Uterus (tissue), 4 donors: ENCODE data around the gene STARD7. TPM values are rescaled to one million over a fixed set of nuclear protein-coding genes. Genes with fewer than 3 reads are reported as not detected.

ENCODE experiments used
- DNase-seq, 2 donors: peaks; one replicate each; pipeline ENCODE4 v3.0.0-alpha.2; 2019 to 2020
- H3K27ac ChIP-seq, 2 donors: fragments of 200-600 bp; sonication (generic); 1 replicate in 1 of 2; 2 replicates in 1 of 2; pipeline ENCODE4 v1.5.1; 2016 to 2018
- H3K27me3 ChIP-seq, 2 donors: fragments of 200-600 bp; sonication (generic); one replicate each; pipeline ENCODE4 v1.5.1; 2018 to 2019; ENCODE audit warnings: control low read depth in 1 of 2
- H3K36me3 ChIP-seq, 2 donors: fragments of 200-600 bp; sonication (generic); one replicate each; pipeline ENCODE4 v1.5.1; 2019; ENCODE audit warnings: control low read depth in 1 of 2
- H3K4me1 ChIP-seq, 2 donors: fragments of 200-600 bp; sonication (generic); one replicate each; pipeline ENCODE4 v1.5.1; 2018 to 2019; ENCODE audit warnings: control low read depth in 1 of 2
- H3K4me3 ChIP-seq, 2 donors: fragments of 200-600 bp; sonication (generic); 1 replicate in 1 of 2; 2 replicates in 1 of 2; pipeline ENCODE4 v1.5.1; 2018 to 2019; ENCODE audit warnings: mild to moderate bottlenecking in 1 of 2
- H3K9me3 ChIP-seq, 2 donors: fragments of 200-600 bp; sonication (generic); one replicate each; pipeline ENCODE4 v1.5.1; 2019; ENCODE audit warnings: control low read depth in 1 of 2
- POLR2A ChIP-seq, 2 donors: fragments of 450-650 bp; IDR thresholded peaks; one replicate each; pipeline ENCODE4 v1.6.1; 2016; ENCODE audit warnings: antibody characterized with exemption in 2 of 2, mild to moderate bottlenecking in 1 of 2, moderate library complexity in 1 of 2
- intact Hi-C: fragments of 100-400 bp; cut with DNase I; formaldehyde crosslinking; loops from one replicate; pipeline ENCODE4 v1.15.1; 2023; ENCODE audit warnings: low total_unique reads
- total RNA-seq, 4 donors: library from RNA; depleted of rRNA in 3 of 4; stranded (reverse); fragments of >200 nt in 3 of 4; gene quantifications; one replicate each; pipeline versions ENCODE4 v1.1.0 to v1.2.4, GENCODE V29; 2014 to 2023
- TF ChIP-seq, protein P1 (sequence below), 4 experiments: fragments of 200-600 bp in 2 of 4; fragments of 450-650 bp in 2 of 4; sonication (generic) in 2 of 4; IDR thresholded peaks; one replicate each; pipeline ENCODE4 v1.5.1; 2016 to 2019; ENCODE audit warnings: antibody characterized with exemption in 4 of 4, mild to moderate bottlenecking in 2 of 4, moderate library complexity in 1 of 4
- donor health status: DM: yes; HTN: yes; CAD: no.

Gene STARD7
- total RNA-seq, 4 donors from 2014 or later = 53.5 to 128 (median 76.4) TPM

DNA sequence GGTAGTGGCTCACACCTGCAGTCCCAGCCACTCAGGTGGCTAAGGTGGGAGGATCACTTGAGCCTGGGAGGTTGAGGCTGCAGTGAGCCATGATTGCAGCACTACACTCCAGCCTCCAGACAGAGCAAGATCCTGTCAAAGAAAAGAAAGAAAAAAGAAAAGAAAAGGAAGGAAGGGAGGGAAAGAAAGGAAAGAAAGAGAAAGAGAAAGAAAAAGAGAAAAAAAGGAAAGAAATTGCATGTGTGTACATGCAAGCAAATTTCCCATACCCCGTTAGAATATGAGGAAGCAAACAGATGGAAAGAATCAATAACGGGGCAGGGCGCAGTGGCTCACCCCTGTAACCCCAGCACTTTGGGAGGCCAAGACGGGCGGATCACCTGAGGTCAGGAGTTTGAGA, 39.3 kb upstream of the STARD7 start:
- DNase-seq = no peak
- H3K36me3 ChIP-seq = no peaks in the 10 kb centered on the region
- H3K9me3 ChIP-seq = no peaks in the 10 kb centered on the region
- no peak overlapping the region for H3K27ac ChIP-seq
- H3K27me3 ChIP-seq = no peaks in the 10 kb centered on the region
- intact Hi-C loops = no loop called here
- TF ChIP-seq POLR2A (IDR thresholded peaks at IDR 0.05) = no peak
- TF ChIP-seq, protein P1, sequence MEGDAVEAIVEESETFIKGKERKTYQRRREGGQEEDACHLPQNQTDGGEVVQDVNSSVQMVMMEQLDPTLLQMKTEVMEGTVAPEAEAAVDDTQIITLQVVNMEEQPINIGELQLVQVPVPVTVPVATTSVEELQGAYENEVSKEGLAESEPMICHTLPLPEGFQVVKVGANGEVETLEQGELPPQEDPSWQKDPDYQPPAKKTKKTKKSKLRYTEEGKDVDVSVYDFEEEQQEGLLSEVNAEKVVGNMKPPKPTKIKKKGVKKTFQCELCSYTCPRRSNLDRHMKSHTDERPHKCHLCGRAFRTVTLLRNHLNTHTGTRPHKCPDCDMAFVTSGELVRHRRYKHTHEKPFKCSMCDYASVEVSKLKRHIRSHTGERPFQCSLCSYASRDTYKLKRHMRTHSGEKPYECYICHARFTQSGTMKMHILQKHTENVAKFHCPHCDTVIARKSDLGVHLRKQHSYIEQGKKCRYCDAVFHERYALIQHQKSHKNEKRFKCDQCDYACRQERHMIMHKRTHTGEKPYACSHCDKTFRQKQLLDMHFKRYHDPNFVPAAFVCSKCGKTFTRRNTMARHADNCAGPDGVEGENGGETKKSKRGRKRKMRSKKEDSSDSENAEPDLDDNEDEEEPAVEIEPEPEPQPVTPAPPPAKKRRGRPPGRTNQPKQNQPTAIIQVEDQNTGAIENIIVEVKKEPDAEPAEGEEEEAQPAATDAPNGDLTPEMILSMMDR (IDR thresholded peaks at IDR 0.05) = no peak
- H3K4me1 ChIP-seq = peaks cover 0 to 8% of the 10 kb centered on the region in 2 donors
- H3K4me3 ChIP-seq = no peak overlapping the region

DNA sequence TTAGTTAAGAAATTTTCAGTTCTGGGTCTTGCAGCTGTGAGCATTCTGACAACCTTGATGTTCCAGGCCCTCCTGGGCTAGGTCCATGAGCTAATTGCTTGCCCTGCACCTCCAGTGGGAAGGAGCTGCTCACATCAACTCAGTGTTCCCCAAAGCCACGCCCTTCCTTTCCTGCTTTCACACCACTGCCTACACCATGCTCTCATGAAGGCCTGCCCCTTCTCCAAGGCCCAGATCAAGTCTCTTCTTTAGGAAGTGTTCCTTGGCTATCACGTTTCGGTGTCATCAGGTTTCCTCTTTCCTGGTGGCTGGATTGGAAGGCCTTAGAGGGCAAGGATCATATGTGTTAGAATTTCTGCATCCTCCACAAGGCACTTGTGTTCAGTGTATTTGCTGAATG, 38.4 kb upstream of the STARD7 start:
- Histone ChIP-seq H3K36me3 (no peaks in the 10 kb centered on the region), H3K27ac (no peak overlapping the region), H3K4me1 (peaks cover 0 to 8% of the 10 kb centered on the region in 2 donors), H3K4me3 (no peak overlapping the region), H3K9me3 (no peaks in the 10 kb centered on the region), H3K27me3 (no peaks in the 10 kb centered on the region)
- TF ChIP-seq POLR2A (IDR thresholded peaks at IDR 0.05) = no peak
- TF ChIP-seq, protein P1 (IDR thresholded peaks at IDR 0.05) = no peak
- intact Hi-C loops = no loop called here
- no peak for DNase-seq

DNA sequence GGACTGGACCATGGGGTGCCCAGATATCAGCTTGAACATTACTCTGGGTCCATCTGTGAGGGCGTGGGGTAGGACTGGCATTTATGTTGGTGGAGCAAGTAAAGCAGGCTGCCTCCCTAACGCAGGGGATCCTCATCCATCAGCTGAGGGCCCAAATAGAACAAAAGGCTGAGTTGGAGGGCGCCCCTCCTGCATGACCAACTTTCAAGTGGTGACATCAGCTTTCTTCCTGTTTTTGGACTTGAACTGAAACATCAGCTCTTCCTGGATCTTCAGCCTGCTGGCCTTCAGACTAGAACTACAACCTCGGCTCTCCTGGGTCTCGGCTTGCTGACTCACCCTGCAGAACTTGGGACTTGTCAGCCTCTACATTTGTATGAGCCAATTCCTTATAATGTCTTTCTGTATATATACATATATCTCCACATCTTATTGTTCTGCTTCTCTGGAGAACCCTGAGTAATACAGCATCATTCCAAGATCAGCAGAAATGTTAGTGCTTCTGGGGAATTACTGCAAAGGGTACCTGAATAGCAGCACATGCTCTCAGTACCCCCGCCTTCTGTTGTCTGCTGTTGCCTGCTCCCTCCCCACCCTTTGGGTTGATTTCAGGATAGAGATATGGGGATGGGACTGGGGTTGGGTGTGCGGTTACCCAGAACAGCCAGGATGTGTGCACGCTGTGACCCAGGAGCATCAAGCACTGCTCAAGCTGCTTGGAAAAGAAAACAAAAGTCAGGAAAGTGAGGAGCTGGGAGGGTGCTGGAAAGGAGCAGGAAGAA, 37.2 kb upstream of the STARD7 start:
- peaks cover 0 to 8% of the 10 kb centered on the region in 2 donors for H3K4me1 ChIP-seq
- no peak for TF ChIP-seq POLR2A (IDR thresholded peaks at IDR 0.05)
- TF ChIP-seq, protein P1 (IDR thresholded peaks at IDR 0.05) = no peak
- H3K9me3 ChIP-seq = no peaks in the 10 kb centered on the region
- no peaks in the 10 kb centered on the region for H3K27me3 ChIP-seq
- no peak overlapping the region for H3K27ac ChIP-seq
- no peak for DNase-seq
- intact Hi-C loops = no loop called here
- no peak overlapping the region for H3K4me3 ChIP-seq
- H3K36me3 ChIP-seq = no peaks in the 10 kb centered on the region

DNA sequence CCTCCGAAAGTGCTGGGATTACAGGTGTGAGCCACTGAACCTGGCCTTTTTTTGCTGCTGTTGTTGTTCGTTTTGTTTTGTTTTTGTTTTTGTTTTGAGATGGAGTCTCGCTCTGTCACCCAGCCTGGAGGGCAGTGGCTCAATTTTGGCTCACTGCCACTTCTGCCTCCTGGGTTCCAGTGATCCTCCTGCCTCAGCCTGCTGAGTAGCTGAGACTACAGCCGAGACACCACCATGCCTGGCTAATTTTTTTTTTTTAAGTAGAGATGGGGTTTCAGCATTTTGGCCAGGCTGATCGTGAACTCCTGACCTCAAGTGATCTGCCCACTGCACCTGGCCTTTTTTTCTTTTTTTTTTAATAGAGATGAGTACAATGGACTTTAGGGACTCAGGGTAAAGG, 35.2 kb upstream of the STARD7 start:
- Histone ChIP-seq H3K9me3 (no peaks in the 10 kb centered on the region), H3K27me3 (no peaks in the 10 kb centered on the region), H3K36me3 (no peaks in the 10 kb centered on the region), H3K4me1 (no peaks in the 10 kb centered on the region), H3K4me3 (no peak overlapping the region), H3K27ac (no peak overlapping the region)
- no peak for TF ChIP-seq POLR2A (IDR thresholded peaks at IDR 0.05)
- TF ChIP-seq, protein P1 (IDR thresholded peaks at IDR 0.05) = no peak
- intact Hi-C loops = no loop called here
- DNase-seq = no peak

DNA sequence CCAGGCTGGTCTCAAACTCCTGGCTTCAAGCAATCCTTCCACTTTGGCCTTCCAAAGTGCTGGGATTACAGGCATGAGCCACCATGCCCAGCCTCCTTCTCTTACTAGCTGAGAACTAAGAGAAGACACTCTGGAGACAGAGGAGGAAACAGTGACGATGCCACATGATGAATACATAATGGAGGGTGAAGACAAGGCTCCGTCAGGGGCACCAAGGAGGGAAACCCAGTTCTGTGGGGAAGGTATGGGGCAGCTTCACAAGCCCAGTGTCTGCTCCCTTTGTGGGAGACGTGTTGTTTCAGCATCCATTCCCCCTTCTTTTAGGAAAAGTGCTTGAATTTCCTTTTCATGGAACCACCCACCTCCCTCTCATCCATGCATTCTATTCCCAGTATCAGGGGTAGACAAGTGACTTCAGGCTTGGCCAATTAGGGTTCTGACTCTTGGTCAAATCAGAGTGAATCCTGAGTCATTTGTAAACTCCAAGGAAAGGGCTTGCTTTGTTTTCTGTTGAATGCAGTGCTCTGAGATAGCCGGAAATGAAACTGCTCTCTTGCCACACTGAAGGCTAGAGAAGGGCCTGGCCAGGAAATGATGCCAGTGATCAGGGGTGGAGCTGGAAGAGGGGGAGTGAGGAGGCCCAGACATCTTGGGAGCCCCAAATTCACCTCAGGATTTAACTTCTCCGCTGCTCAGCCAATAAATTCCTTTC, 33.4 kb upstream of the STARD7 start:
- peak overlapping the region; percentile 43 to 57 for H3K27ac ChIP-seq
- peak in 1 of 2 donors; percentile 26 for DNase-seq
- TF ChIP-seq, protein P1 (IDR thresholded peaks at IDR 0.05) = no peak
- TF ChIP-seq POLR2A (IDR thresholded peaks at IDR 0.05) = no peak
- no peaks in the 10 kb centered on the region for H3K9me3 ChIP-seq
- H3K36me3 ChIP-seq = no peaks in the 10 kb centered on the region
- intact Hi-C loops = no loop called here
- H3K4me1 ChIP-seq = no peaks in the 10 kb centered on the region
- H3K27me3 ChIP-seq = no peaks in the 10 kb centered on the region
- no peak overlapping the region for H3K4me3 ChIP-seq
